GM18909 (cell line): ENCODE measurements around the gene ARFGEF2.
"Not testable (repeated sequence)": the region's sequence is repeated elsewhere in the genome, so short reads cannot be mapped to it uniquely, and the experiment has no call there.

Source experiments
- ATAC-seq: cut with Tn5 transposase; IDR thresholded peaks from one replicate; pipeline ENCODE4 v1.9.1; 2021; ENCODE audit warnings: mild to moderate bottlenecking; ENCODE audit not compliant: unreplicated experiment, poor library complexity

The ARFGEF2 gene

GRCh38 chr20:48949304-48950170 lies 28.0 kb downstream of the ARFGEF2 start:
- ATAC-seq = no peak

- ATAC-seq = no peak
Observed at GRCh38 chr20:48951041-48951440, 29.5 kb downstream of the ARFGEF2 start.

GRCh38 chr20:48951646-48952045 lies 30.1 kb downstream of the ARFGEF2 start:
- ATAC-seq = no peak

GRCh38 chr20:48952656-48953055 lies 31.1 kb downstream of the ARFGEF2 start:
- ATAC-seq = no peak

GRCh38 chr20:48953653-48954052 lies 32.1 kb downstream of the ARFGEF2 start:
- no peak for ATAC-seq

GRCh38 chr20:48956052-48956451 lies 34.5 kb downstream of the ARFGEF2 start:
- no peak for ATAC-seq

GRCh38 chr20:48957053-48957481 lies 35.6 kb downstream of the ARFGEF2 start:
- no peak for ATAC-seq

- ATAC-seq = no peak
Observed at GRCh38 chr20:48957533-48957932, 36.0 kb downstream of the ARFGEF2 start.

GRCh38 chr20:48958743-48959142 lies 37.2 kb downstream of the ARFGEF2 start:
- ATAC-seq = no peak

- no peak for ATAC-seq
Observed at GRCh38 chr20:48959899-48960550, 38.5 kb downstream of the ARFGEF2 start.

- ATAC-seq = no peak
Observed at GRCh38 chr20:48962421-48962820, 40.9 kb downstream of the ARFGEF2 start.

- ATAC-seq = no peak
Observed at GRCh38 chr20:48962976-48963771, 41.7 kb downstream of the ARFGEF2 start.

- no peak for ATAC-seq
Observed at GRCh38 chr20:48965189-48965910, 43.8 kb downstream of the ARFGEF2 start.

- no peak for ATAC-seq
Observed at GRCh38 chr20:48970681-48971365, 49.3 kb downstream of the ARFGEF2 start.

GRCh38 chr20:48971956-48972355 lies 50.4 kb downstream of the ARFGEF2 start:
- no peak for ATAC-seq

- ATAC-seq = no peak
Observed at GRCh38 chr20:48972816-48973215, 51.3 kb downstream of the ARFGEF2 start.

- ATAC-seq = no peak
Observed at GRCh38 chr20:48975955-48976354, 54.4 kb downstream of the ARFGEF2 start.

- ATAC-seq = not testable (repeated sequence)
Observed at GRCh38 chr20:48979980-48980379, 58.5 kb downstream of the ARFGEF2 start.
